Measurements from ENCODE around the gene TAGAP. TPM values are rescaled to one million over a fixed set of nuclear protein-coding genes. Genes with fewer than 3 reads are reported as not detected.

The TAGAP gene
- total and polyA plus RNA-seq, 10 of the 15 experiments (the other 5 are each of a cell fraction or from before 2014, with no cell fraction given): 5.3 to 27.4 (median 18.9) TPM

GRCh38 chr6:159067334-159067733 is 22.5 kb upstream of the TAGAP start (continued):
- TF ChIP-seq, protein P1, sequence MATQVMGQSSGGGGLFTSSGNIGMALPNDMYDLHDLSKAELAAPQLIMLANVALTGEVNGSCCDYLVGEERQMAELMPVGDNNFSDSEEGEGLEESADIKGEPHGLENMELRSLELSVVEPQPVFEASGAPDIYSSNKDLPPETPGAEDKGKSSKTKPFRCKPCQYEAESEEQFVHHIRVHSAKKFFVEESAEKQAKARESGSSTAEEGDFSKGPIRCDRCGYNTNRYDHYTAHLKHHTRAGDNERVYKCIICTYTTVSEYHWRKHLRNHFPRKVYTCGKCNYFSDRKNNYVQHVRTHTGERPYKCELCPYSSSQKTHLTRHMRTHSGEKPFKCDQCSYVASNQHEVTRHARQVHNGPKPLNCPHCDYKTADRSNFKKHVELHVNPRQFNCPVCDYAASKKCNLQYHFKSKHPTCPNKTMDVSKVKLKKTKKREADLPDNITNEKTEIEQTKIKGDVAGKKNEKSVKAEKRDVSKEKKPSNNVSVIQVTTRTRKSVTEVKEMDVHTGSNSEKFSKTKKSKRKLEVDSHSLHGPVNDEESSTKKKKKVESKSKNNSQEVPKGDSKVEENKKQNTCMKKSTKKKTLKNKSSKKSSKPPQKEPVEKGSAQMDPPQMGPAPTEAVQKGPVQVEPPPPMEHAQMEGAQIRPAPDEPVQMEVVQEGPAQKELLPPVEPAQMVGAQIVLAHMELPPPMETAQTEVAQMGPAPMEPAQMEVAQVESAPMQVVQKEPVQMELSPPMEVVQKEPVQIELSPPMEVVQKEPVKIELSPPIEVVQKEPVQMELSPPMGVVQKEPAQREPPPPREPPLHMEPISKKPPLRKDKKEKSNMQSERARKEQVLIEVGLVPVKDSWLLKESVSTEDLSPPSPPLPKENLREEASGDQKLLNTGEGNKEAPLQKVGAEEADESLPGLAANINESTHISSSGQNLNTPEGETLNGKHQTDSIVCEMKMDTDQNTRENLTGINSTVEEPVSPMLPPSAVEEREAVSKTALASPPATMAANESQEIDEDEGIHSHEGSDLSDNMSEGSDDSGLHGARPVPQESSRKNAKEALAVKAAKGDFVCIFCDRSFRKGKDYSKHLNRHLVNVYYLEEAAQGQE (IDR thresholded peaks at IDR 0.05; ENCODE audit: low read depth, low read length): no peak
- TF ChIP-seq MYB (IDR thresholded peaks at IDR 0.05; ENCODE audit: borderline replicate concordance, low read depth, low read length) (no peak), NFXL1 (IDR thresholded peaks at IDR 0.05; ENCODE audit: borderline replicate concordance) (no peak), TCF7 (IDR thresholded peaks at IDR 0.05; ENCODE audit: borderline replicate concordance) (no peak), EED (IDR thresholded peaks at IDR 0.05; ENCODE audit: low read depth) (peak; percentile 100), FOXM1 (IDR thresholded peaks at IDR 0.05; ENCODE audit: low read depth, low read length) (peak; percentile 84; the same call in 1 of the 2 replicates), ZSCAN29 (IDR thresholded peaks at IDR 0.05) (no peak), IKZF2 (IDR thresholded peaks at IDR 0.05) (peak; percentile 89 to 94), CBX3 (IDR thresholded peaks at IDR 0.05; ENCODE audit: borderline replicate concordance, low read depth) (no peak), SIX5 (IDR thresholded peaks at IDR 0.05; ENCODE audit: low read depth, low read length, severe bottlenecking) (no peak), PML (IDR thresholded peaks at IDR 0.05; ENCODE audit: low read length) (no peak), ZBTB4 (CRISPR knock-in tag; IDR thresholded peaks at IDR 0.05) (no peak), JUNB (IDR thresholded peaks at IDR 0.05) (peak; percentile 99), ZNF274 (IDR thresholded peaks at IDR 0.05; ENCODE audit: insufficient read depth, insufficient read length) (no peak), SUPT20H (IDR thresholded peaks at IDR 0.05; ENCODE audit: borderline replicate concordance, control insufficient read depth, low read depth, low read length) (no peak), RAD51 (IDR thresholded peaks at IDR 0.05) (peak; percentile 90), ZBED1 (IDR thresholded peaks at IDR 0.05; ENCODE audit: borderline replicate concordance) (peak; percentile 52; the same call in 1 of the 2 replicates), ESRRA (IDR thresholded peaks at IDR 0.05; ENCODE audit: low read length) (no peak), ASH2L (IDR thresholded peaks at IDR 0.05; ENCODE audit: borderline replicate concordance, low read depth) (no peak), POLR2AphosphoS2 (IDR thresholded peaks at IDR 0.05; ENCODE audit: low read depth, low read length) (no peak), NR2F1 (conservative IDR thresholded peaks at IDR 0.05) (no peak)
- TF ChIP-seq, protein P2, sequence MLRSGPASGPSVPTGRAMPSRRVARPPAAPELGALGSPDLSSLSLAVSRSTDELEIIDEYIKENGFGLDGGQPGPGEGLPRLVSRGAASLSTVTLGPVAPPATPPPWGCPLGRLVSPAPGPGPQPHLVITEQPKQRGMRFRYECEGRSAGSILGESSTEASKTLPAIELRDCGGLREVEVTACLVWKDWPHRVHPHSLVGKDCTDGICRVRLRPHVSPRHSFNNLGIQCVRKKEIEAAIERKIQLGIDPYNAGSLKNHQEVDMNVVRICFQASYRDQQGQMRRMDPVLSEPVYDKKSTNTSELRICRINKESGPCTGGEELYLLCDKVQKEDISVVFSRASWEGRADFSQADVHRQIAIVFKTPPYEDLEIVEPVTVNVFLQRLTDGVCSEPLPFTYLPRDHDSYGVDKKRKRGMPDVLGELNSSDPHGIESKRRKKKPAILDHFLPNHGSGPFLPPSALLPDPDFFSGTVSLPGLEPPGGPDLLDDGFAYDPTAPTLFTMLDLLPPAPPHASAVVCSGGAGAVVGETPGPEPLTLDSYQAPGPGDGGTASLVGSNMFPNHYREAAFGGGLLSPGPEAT (IDR thresholded peaks at IDR 0.05; ENCODE audit: low read depth): 0 out of 2 replicates have a peak, but pooled peaks have one; percentile 37
- TF ChIP-seq, protein P3, sequence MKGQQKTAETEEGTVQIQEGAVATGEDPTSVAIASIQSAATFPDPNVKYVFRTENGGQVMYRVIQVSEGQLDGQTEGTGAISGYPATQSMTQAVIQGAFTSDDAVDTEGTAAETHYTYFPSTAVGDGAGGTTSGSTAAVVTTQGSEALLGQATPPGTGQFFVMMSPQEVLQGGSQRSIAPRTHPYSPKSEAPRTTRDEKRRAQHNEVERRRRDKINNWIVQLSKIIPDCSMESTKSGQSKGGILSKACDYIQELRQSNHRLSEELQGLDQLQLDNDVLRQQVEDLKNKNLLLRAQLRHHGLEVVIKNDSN (IDR thresholded peaks at IDR 0.05; ENCODE audit: borderline replicate concordance, extremely low read length, insufficient read depth, low read depth, low read length): peak; percentile 83
